IMR-90 (cell line): Measurements from ENCODE around the gene DUS2. TPM values are rescaled to one million over a fixed set of nuclear protein-coding genes. Genes with fewer than 3 reads are reported as not detected.

Source experiments
- ATAC-seq: fragments of 200-7000 bp; cut with Tn5 transposase; 2 replicates; pipeline ENCODE4 v1.9.1; 2020; ENCODE audit warnings: low read depth, mild to moderate bottlenecking, moderate library complexity
- BruUV-seq: library from RNA; stranded (reverse); fragments of 400-500 nt; replicated peaks from 2 replicates; lab custom pipeline; 2021; lab: Mats Ljungman, UMichigan
- CTCF ChIA-PET: fragments of 300-600 bp; formaldehyde crosslinking; extraction: SDS; loops from one replicate; lab custom pipeline; 2021; ENCODE audit warnings: antibody characterized with exemption; lab: Yijun Ruan, JAX
- POLR2A ChIA-PET: fragments of 300-600 bp; sonication (Branson Sonifier 250); formaldehyde crosslinking; loops from one replicate; lab custom pipeline; 2022; ENCODE audit warnings: antibody characterized with exemption; ENCODE audit not compliant: unreplicated experiment; lab: Charles Lee
- DNase-seq: peaks from one replicate; pipeline ENCODE4 v3.0.0; 2013
- H2AFZ ChIP-seq: replicated peaks from 2 replicates; pipeline ENCODE3; 2013; ENCODE audit warnings: low read length, mild to moderate bottlenecking; ENCODE audit not compliant: poor library complexity
- H2AK5ac ChIP-seq: 2 replicates; pipeline ENCODE4 v1.6.1; 2013; ENCODE audit warnings: low read depth, low read length, inconsistent platforms
- H2AK9ac ChIP-seq: replicated peaks from 2 replicates; pipeline ENCODE3; 2013; ENCODE audit warnings: mild to moderate bottlenecking, low read depth, low read length, moderate library complexity; ENCODE audit not compliant: poor library complexity
- H2BK120ac ChIP-seq: 2 replicates; pipeline ENCODE4 v1.6.1; 2013; ENCODE audit warnings: low read depth, low read length, inconsistent platforms
- H2BK15ac ChIP-seq: 3 replicates; pipeline ENCODE4 v1.6.1; 2013; ENCODE audit warnings: low read depth, low read length, inconsistent platforms
- H2BK20ac ChIP-seq: 2 replicates; pipeline ENCODE4 v1.6.1; 2013; ENCODE audit warnings: low read depth, mild to moderate bottlenecking, inconsistent platforms, low read length, moderate library complexity
- H2BK5ac ChIP-seq: 2 replicates; pipeline ENCODE4 v1.6.1; 2013; ENCODE audit warnings: mild to moderate bottlenecking, low read depth, low read length, inconsistent platforms; ENCODE audit not compliant: poor library complexity, severe bottlenecking
- H3K14ac ChIP-seq: replicated peaks from 2 replicates; pipeline ENCODE4 v1.6.1; 2013; ENCODE audit warnings: low read depth, low read length, inconsistent platforms
- H3K18ac ChIP-seq: 2 replicates; pipeline ENCODE4 v1.6.1; 2013; ENCODE audit warnings: low read depth, low read length, control low read depth
- H3K23ac ChIP-seq: 2 replicates; pipeline ENCODE4 v1.6.1; 2013; ENCODE audit warnings: low read depth, low read length, inconsistent platforms
- H3K27ac ChIP-seq: 2 replicates; pipeline ENCODE4 v1.5.1; 2013; ENCODE audit warnings: mild to moderate bottlenecking, control low read depth, low read length; ENCODE audit not compliant: insufficient read depth
- H3K27me3 ChIP-seq: 2 replicates; pipeline ENCODE4 v1.6.1; 2013; ENCODE audit warnings: low read length; ENCODE audit not compliant: control insufficient read depth, insufficient read depth
- H3K36me3 ChIP-seq: 2 replicates; pipeline ENCODE4 v1.6.1; 2013; ENCODE audit warnings: low read length, mixed read lengths; ENCODE audit not compliant: control insufficient read depth, insufficient read depth
- H3K4ac ChIP-seq: 2 replicates; pipeline ENCODE4 v1.6.1; 2013; ENCODE audit warnings: low read depth, low read length, inconsistent platforms
- H3K4me1 ChIP-seq: 2 replicates; pipeline ENCODE4 v1.6.1; 2013; ENCODE audit warnings: low read length, mixed read lengths; ENCODE audit not compliant: control insufficient read depth, insufficient read depth
- H3K4me2 ChIP-seq: 2 replicates; pipeline ENCODE4 v1.6.1; 2013; ENCODE audit warnings: low read depth, mild to moderate bottlenecking, control low read depth, low read length, moderate library complexity
- H3K4me3 ChIP-seq: 2 replicates; pipeline ENCODE4 v1.5.1; 2013; ENCODE audit warnings: low read depth, mild to moderate bottlenecking, control low read depth, low read length, moderate library complexity; ENCODE audit not compliant: insufficient read depth
- H3K56ac ChIP-seq: 2 replicates; pipeline ENCODE4 v1.6.1; 2013; ENCODE audit warnings: low read length, inconsistent platforms; ENCODE audit not compliant: insufficient read depth; ENCODE audit errors: extremely low read depth
- H3K79me1 ChIP-seq, 2 experiments: 2 replicates each; pipeline ENCODE4 v1.6.1; 2013; ENCODE audit warnings: low read length in 2 of 2, inconsistent platforms in 1 of 2, low read depth in 1 of 2
- H3K9ac ChIP-seq: 2 replicates; pipeline ENCODE4 v1.6.1; 2013; ENCODE audit warnings: low read depth, low read length, control low read depth
- H3K9me1 ChIP-seq: 2 replicates; pipeline ENCODE4 v1.6.1; 2013; ENCODE audit warnings: low read length, inconsistent platforms; ENCODE audit not compliant: insufficient read depth
- H3K9me3 ChIP-seq: 2 replicates; pipeline ENCODE4 v1.6.1; 2013; ENCODE audit warnings: low read length; ENCODE audit not compliant: control insufficient read depth, insufficient read depth
- H4K20me1 ChIP-seq: 2 replicates; pipeline ENCODE4 v1.6.1; 2013; ENCODE audit warnings: low read length, inconsistent platforms; ENCODE audit not compliant: insufficient read depth
- H4K5ac ChIP-seq: 2 replicates; pipeline ENCODE4 v1.6.1; 2013; ENCODE audit warnings: mild to moderate bottlenecking, low read depth, low read length, control low read depth
- H4K8ac ChIP-seq, 2 experiments: 2 replicates each; pipeline ENCODE4 v1.6.1; 2013; ENCODE audit warnings: low read depth in 2 of 2, low read length in 2 of 2, control low read depth in 1 of 2, inconsistent platforms in 1 of 2
- H4K91ac ChIP-seq: 2 replicates; pipeline ENCODE4 v1.6.1; 2013; ENCODE audit warnings: low read depth, low read length, inconsistent platforms; ENCODE audit not compliant: insufficient read depth
- RCOR1 ChIP-seq: IDR thresholded peaks from 2 replicates; pipeline ENCODE4 v1.6.1; 2012; ENCODE audit warnings: mild to moderate bottlenecking, low read length, improper control_type of control experiment; ENCODE audit not compliant: insufficient replicate concordance
- USF2 ChIP-seq: fragments of 150-350 bp; IDR thresholded peaks from 2 replicates; pipeline ENCODE4 v1.6.1; 2017; ENCODE audit warnings: mild to moderate bottlenecking, antibody characterized with exemption, low read length, low read depth
- WGBS, 2 experiments: methylation state at CpG; one replicate each; pipeline versions ENCODE4 v1.1.5 to v1.1.7; 2013; ENCODE audit warnings: missing lambda C conversion rate in 2 of 2; ENCODE audit not compliant: insufficient read length in 1 of 2; ENCODE audit errors: extremely low coverage in 2 of 2; 5-methylcytosine and 5-hydroxymethylcytosine counted together
- dilution Hi-C: fragments of 300-500 bp; cut with HindIII; formaldehyde crosslinking; loops from one replicate; pipeline ENCODE4 v1.14.3; 2018; ENCODE audit warnings: low sequenced_read_pairs; ENCODE audit not compliant: unreplicated experiment
- in situ Hi-C: fragments of 300-500 bp; cut with MboI; formaldehyde crosslinking; loops from 3 replicates; pipeline ENCODE4 v1.14.3; 2019; ENCODE audit warnings: low sequenced_read_pairs, inconsistent platforms, mixed read lengths
- intact Hi-C: fragments of 100-400 bp; cut with micrococcal nuclease; formaldehyde crosslinking; loops from 2 replicates; pipeline ENCODE4 v1.10.0; 2022
- polyA plus RNA-seq, 3 experiments: library from polyadenylated mRNA; depleted of rRNA; stranded (reverse); fragments of >200 nt; gene quantifications; 2 replicates each; pipeline ENCODE4 v1.2.3, GENCODE V29; 2012; ENCODE audit warnings: low replicate concordance in 1 of 3
- total RNA-seq: library from RNA; depleted of rRNA; stranded (reverse); fragments of >200 nt; gene quantifications from 2 replicates; pipeline ENCODE4 v1.2.3, GENCODE V29; 2012

DUS2 gene
- total and polyA plus RNA-seq, 2 of the 4 experiments (the other 2 are of a cell fraction): 15.8 to 30.5 TPM

DNA sequence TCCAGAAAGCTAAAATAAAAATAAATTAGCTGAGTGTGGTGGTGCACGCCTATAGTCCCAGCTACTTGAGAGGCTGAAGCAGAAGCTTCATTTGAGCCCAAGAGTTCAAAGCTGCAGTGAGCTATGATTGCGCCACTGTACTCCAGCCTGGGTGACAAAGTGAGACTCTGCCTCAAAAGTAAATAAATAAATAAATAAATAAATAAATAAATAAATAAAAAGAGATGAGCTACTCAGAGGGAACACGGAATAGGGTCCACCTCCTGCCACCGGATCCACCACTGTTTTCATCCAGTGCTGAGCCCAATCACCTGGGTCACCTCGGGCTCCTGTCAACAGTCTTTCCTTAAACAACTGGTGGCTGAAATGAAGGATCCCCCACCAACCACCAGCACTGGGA lies 36.1 kb upstream of the DUS2 start:
- ChIA-PET POLR2A (interaction anchor here (0.6 kb wide), 1 partner anchor 105 kb away, joined by 3 read pairs; no protein-coding TSS in a partner anchor), CTCF (interaction anchor here (0.6 kb wide), 1 partner anchor 258 kb away, joined by 4 read pairs; the partner anchor contains the start of gene PLA2G15)
- DNase-seq: no peak

More for the DNA sequence above, 36.1 kb upstream of the DUS2 start:
- Histone ChIP-seq H4K8ac (no peak overlapping the region), H3K18ac (no peak overlapping the region), H4K5ac (no peak overlapping the region), H3K36me3 (no peaks in the 10 kb centered on the region), H3K9ac (no peak overlapping the region), H3K4me3 (no peak overlapping the region), H3K27me3 (peaks cover 5% of the 10 kb centered on the region; the same call in 1 of the 2 replicates), H3K4ac (no peak overlapping the region), H3K23ac (no peak overlapping the region), H2BK20ac (no peak overlapping the region), H3K4me2 (no peak overlapping the region), H4K91ac (no peak overlapping the region), H2BK120ac (no peak overlapping the region), H2BK15ac (no peak overlapping the region), H2AFZ (no peak overlapping the region), H4K20me1 (no peaks in the 10 kb centered on the region), H3K9me3 (no peaks in the 10 kb centered on the region), H3K4me1 (peaks cover 1% of the 10 kb centered on the region; the same call in 1 of the 2 replicates), H2AK9ac (no peak overlapping the region), H3K79me1 (no peaks in the 10 kb centered on the region), H3K9me1 (no peaks in the 10 kb centered on the region), H3K14ac (no peak overlapping the region), H2BK5ac (no peak overlapping the region), H3K56ac (no peak overlapping the region), H3K27ac (no peak overlapping the region), H2AK5ac (no peak overlapping the region)
- no TSS peak for BruUV-seq
- ATAC-seq: no peak
- TF ChIP-seq RCOR1: no peak
- TF ChIP-seq USF2: no peak
- WGBS, 2 experiments: no CpG with 5 or more reads among the region's 5 CpGs
- dilution Hi-C loops: no loop called here
- intact Hi-C loops: no loop called here
- in situ Hi-C loops: loop anchor here (10.0 kb wide), 1 partner anchor 238 kb away; no protein-coding TSS in a partner anchor
